ENCODE data around the gene STPG3.

GRCh38 chr9:137244486-137245449 lies 6.3 kb upstream of the STPG3 start:
- TF ChIP-seq CTCF (IDR thresholded peaks at IDR 0.05) (no peak), POLR2A (IDR thresholded peaks at IDR 0.05) (no peak), EP300 (IDR thresholded peaks at IDR 0.05) (no peak)
